H9 (cell line): Measurements from ENCODE around the gene MAP3K8. TPM values are rescaled to one million over a fixed set of nuclear protein-coding genes. Genes with fewer than 3 reads are reported as not detected.

Experiments used
- DNase-seq: peaks from one replicate; pipeline ENCODE4 v3.0.0-alpha.2; 2017
- H2AFZ ChIP-seq: one replicate; pipeline ENCODE4 v1.6.1; 2013; ENCODE audit warnings: mild to moderate bottlenecking, low read length, control low read depth, moderate library complexity
- H2AK5ac ChIP-seq: 2 replicates; pipeline ENCODE4 v1.6.1; 2013; ENCODE audit warnings: low read length, control low read depth, mixed read lengths; ENCODE audit not compliant: insufficient read length
- H2BK120ac ChIP-seq: one replicate; pipeline ENCODE4 v1.6.1; 2013; ENCODE audit warnings: low read depth, mild to moderate bottlenecking, low read length, control low read depth, inconsistent platforms; ENCODE audit not compliant: poor library complexity, severe bottlenecking
- H2BK12ac ChIP-seq: 2 replicates; pipeline ENCODE4 v1.6.1; 2013; ENCODE audit warnings: low read length, control low read depth, mixed read lengths, low read depth; ENCODE audit not compliant: insufficient read length
- H2BK15ac ChIP-seq: 2 replicates; pipeline ENCODE4 v1.6.1; 2013; ENCODE audit warnings: low read depth, low read length, control low read depth
- H2BK20ac ChIP-seq: one replicate; pipeline ENCODE4 v1.6.1; 2013; ENCODE audit warnings: low read depth, mild to moderate bottlenecking, low read length, control low read depth, inconsistent platforms; ENCODE audit not compliant: poor library complexity, severe bottlenecking
- H2BK5ac ChIP-seq: 2 replicates; pipeline ENCODE4 v1.6.1; 2013; ENCODE audit warnings: low read length, control low read depth, mixed read lengths; ENCODE audit not compliant: insufficient read length
- H3K14ac ChIP-seq: 2 replicates; pipeline ENCODE4 v1.6.1; 2013; ENCODE audit warnings: low read length, control low read depth; ENCODE audit not compliant: insufficient read depth
- H3K18ac ChIP-seq: 2 replicates; pipeline ENCODE4 v1.6.1; 2013; ENCODE audit warnings: low read depth, mild to moderate bottlenecking, mixed read lengths, low read length, control low read depth; ENCODE audit not compliant: insufficient read length
- H3K23ac ChIP-seq: 2 replicates; pipeline ENCODE4 v1.6.1; 2013; ENCODE audit warnings: low read length, control low read depth, mixed read lengths, low read depth; ENCODE audit not compliant: insufficient read length
- H3K23me2 ChIP-seq: 2 replicates; pipeline ENCODE4 v1.6.1; 2013; ENCODE audit warnings: low read depth, mild to moderate bottlenecking, mixed read lengths, low read length, control low read depth; ENCODE audit not compliant: insufficient read length, poor library complexity, severe bottlenecking
- H3K27ac ChIP-seq: 2 replicates; pipeline ENCODE4 v1.5.1; 2013; ENCODE audit warnings: low read length, control low read depth, mixed read lengths, low read depth; ENCODE audit not compliant: insufficient read length
- H3K27me3 ChIP-seq: 2 replicates; pipeline ENCODE4 v1.6.1; 2013; ENCODE audit warnings: low read length, control low read depth, inconsistent platforms; ENCODE audit not compliant: insufficient read depth
- H3K4ac ChIP-seq: 2 replicates; pipeline ENCODE4 v1.6.1; 2013; ENCODE audit warnings: low read depth, mild to moderate bottlenecking, control low read depth, inconsistent platforms, low read length, moderate library complexity
- H3K4me1 ChIP-seq: 2 replicates; pipeline ENCODE4 v1.6.1; 2013; ENCODE audit warnings: low read length, control low read depth, inconsistent platforms; ENCODE audit not compliant: insufficient read depth
- H3K4me2 ChIP-seq: 2 replicates; pipeline ENCODE4 v1.6.1; 2013; ENCODE audit warnings: low read length, control low read depth, mixed read lengths; ENCODE audit not compliant: insufficient read length, insufficient read depth
- H3K56ac ChIP-seq: 2 replicates; pipeline ENCODE4 v1.6.1; 2013; ENCODE audit warnings: low read depth, mild to moderate bottlenecking, mixed read lengths, low read length, control low read depth; ENCODE audit not compliant: insufficient read length
- H3K79me1 ChIP-seq: 2 replicates; pipeline ENCODE4 v1.6.1; 2013; ENCODE audit warnings: low read depth, mild to moderate bottlenecking, moderate library complexity, low read length, control low read depth, inconsistent platforms; ENCODE audit not compliant: insufficient read depth, poor library complexity, severe bottlenecking
- H3K79me2 ChIP-seq: 2 replicates; pipeline ENCODE4 v1.6.1; 2013; ENCODE audit warnings: low read length, control low read depth, inconsistent platforms; ENCODE audit not compliant: insufficient read depth
- H3K9ac ChIP-seq: 2 replicates; pipeline ENCODE4 v1.6.1; 2013; ENCODE audit warnings: low read length, control low read depth, mixed read lengths; ENCODE audit not compliant: insufficient read length; ENCODE audit errors: extremely low read depth
- H3K9me3 ChIP-seq: one replicate; pipeline ENCODE4 v1.6.1; 2013; ENCODE audit warnings: low read depth, low read length, inconsistent platforms; ENCODE audit not compliant: control insufficient read depth
- H3T11ph ChIP-seq: one replicate; pipeline ENCODE4 v1.6.1; 2013; ENCODE audit warnings: mild to moderate bottlenecking, low read length, control low read depth, inconsistent platforms
- H4K20me1 ChIP-seq: one replicate; pipeline ENCODE4 v1.6.1; 2013; ENCODE audit not compliant: control insufficient read depth, insufficient read length, insufficient read depth
- H4K5ac ChIP-seq: 2 replicates; pipeline ENCODE4 v1.6.1; 2013; ENCODE audit warnings: low read depth, mild to moderate bottlenecking, mixed read lengths, low read length, control low read depth; ENCODE audit not compliant: insufficient read length
- H4K8ac ChIP-seq: replicated peaks from 2 replicates; pipeline ENCODE4 v1.6.1; 2013; ENCODE audit warnings: low read length, control low read depth, mixed read lengths, low read depth; ENCODE audit not compliant: insufficient read length
- H4K91ac ChIP-seq: 2 replicates; pipeline ENCODE4 v1.6.1; 2013; ENCODE audit warnings: low read depth, mild to moderate bottlenecking, moderate library complexity, mixed read lengths, low read length, control low read depth; ENCODE audit not compliant: insufficient read length
- H3K27ac Mint-ChIP-seq, 3 experiments: 2 replicates in 2 of 3; 3 replicates in 1 of 3; pipeline ENCODE4 v1.8.0; 2020 to 2021; ENCODE audit warnings: mixed read lengths in 3 of 3, mild to moderate bottlenecking in 1 of 3, moderate library complexity in 1 of 3
- H3K27me3 Mint-ChIP-seq: 2 replicates; pipeline ENCODE4 v1.8.0; 2021; ENCODE audit warnings: low read depth, mild to moderate bottlenecking, moderate library complexity, mixed read lengths
- H3K36me3 Mint-ChIP-seq, 3 experiments: 2 replicates in 2 of 3; 3 replicates in 1 of 3; pipeline ENCODE4 v1.8.0; 2020 to 2021; ENCODE audit warnings: low read depth in 3 of 3, mixed read lengths in 3 of 3; ENCODE audit not compliant: insufficient read depth in 1 of 3
- H3K4me1 Mint-ChIP-seq, 2 experiments: 2 replicates each; pipeline ENCODE4 v1.8.0; 2020; ENCODE audit warnings: mixed read lengths in 2 of 2
- H3K4me3 Mint-ChIP-seq, 2 experiments: 2 replicates in 1 of 2; 3 replicates in 1 of 2; pipeline ENCODE4 v1.8.0; 2020 to 2021; ENCODE audit warnings: mild to moderate bottlenecking in 2 of 2, mixed read lengths in 2 of 2, moderate library complexity in 1 of 2
- H3K9me3 Mint-ChIP-seq, 2 experiments: 2 replicates in 1 of 2; 3 replicates in 1 of 2; pipeline ENCODE4 v1.8.0; 2020; ENCODE audit warnings: mild to moderate bottlenecking in 2 of 2, mixed read lengths in 2 of 2, moderate library complexity in 1 of 2
- CTCF ChIP-seq: fragments of 200-600 bp; sonication (generic); conservative IDR thresholded peaks from 3 replicates; pipeline ENCODE4 v1.8.0; 2021; ENCODE audit warnings: antibody characterized with exemption, mild to moderate bottlenecking
- WGBS: extraction: QIAGEN DNeasy Blood & Tissue Kit; methylation state at CpG from one replicate; pipeline ENCODE4 v1.1.7; 2013; ENCODE audit warnings: missing lambda C conversion rate, low lambda C conversion rate, mixed read lengths; ENCODE audit not compliant: insufficient read length; ENCODE audit errors: extremely low coverage; 5-methylcytosine and 5-hydroxymethylcytosine counted together
- total RNA-seq: library from RNA; stranded (reverse); gene quantifications from 2 replicates; pipeline ENCODE4 v1.2.1, GENCODE V29; 2021

MAP3K8 gene
- total RNA-seq, 1 experiment from 2014 or later, result 3.5 TPM

- no peak overlapping the region for H4K91ac ChIP-seq
- Mint-ChIP-seq H3K27ac (no peak overlapping the region; a peak in 1 of 7 replicates), H3K36me3 (peaks cover 1 to 12% (median 9%) of the 10 kb centered on the region in 3 experiments; a peak in 6 of 7 replicates), H3K4me1 (peaks cover 21 to 24% of the 10 kb centered on the region in 2 experiments), H3K4me3 (no peak overlapping the region; a peak in 1 of 5 replicates), H3K27me3 (no peaks in the 10 kb centered on the region), H3K9me3 (no peaks in the 10 kb centered on the region)
- no CpG with 5 or more reads among the region's 4 CpGs for WGBS
- H2AK5ac ChIP-seq, result no peak overlapping the region
- H3T11ph ChIP-seq, result no peak overlapping the region
- H2BK20ac ChIP-seq, result no peak overlapping the region
- no peak overlapping the region for H3K9ac ChIP-seq
- no peak overlapping the region for H3K14ac ChIP-seq
- H3K18ac ChIP-seq, result no peak overlapping the region
- no peak for DNase-seq
- TF ChIP-seq CTCF, result no peak
- H3K23ac ChIP-seq, result no peak overlapping the region
- no peak overlapping the region for H3K4ac ChIP-seq
- H3K23me2 ChIP-seq, result no peaks in the 10 kb centered on the region
- H4K20me1 ChIP-seq, result no peaks in the 10 kb centered on the region
- no peak overlapping the region for H3K56ac ChIP-seq
- no peak overlapping the region for H2BK120ac ChIP-seq
- H2BK5ac ChIP-seq, result no peak overlapping the region
- H3K79me1 ChIP-seq, result no peaks in the 10 kb centered on the region
- H2BK12ac ChIP-seq, result no peak overlapping the region
- H2AFZ ChIP-seq, result no peak overlapping the region
- H3K9me3 ChIP-seq, result no peaks in the 10 kb centered on the region
- H3K27ac ChIP-seq, result no peak overlapping the region
- no peak overlapping the region for H3K4me2 ChIP-seq
- no peak overlapping the region for H2BK15ac ChIP-seq
- H4K5ac ChIP-seq, result no peak overlapping the region
- no peaks in the 10 kb centered on the region for H3K27me3 ChIP-seq
- no peaks in the 10 kb centered on the region for H3K79me2 ChIP-seq
- H3K4me1 ChIP-seq, result peaks cover 7% of the 10 kb centered on the region; the same call in 1 of the 2 replicates
- no peak overlapping the region for H4K8ac ChIP-seq
These were observed 21.8 kb downstream of the MAP3K8 start for GRCh38 chr10:30455816-30456215.
